NCI-H2107 (cell line): Measurements from ENCODE around the gene TPX2.

Experiments
- DNase-seq: peaks from one replicate; lab custom pipeline; 2025; lab: John Stamatoyannopoulos, UW

Gene TPX2

GRCh38 chr20:31706607-31707257 lies 32.4 kb upstream of the TPX2 start:
- no peak for DNase-seq

GRCh38 chr20:31707258-31707615 lies 31.9 kb upstream of the TPX2 start:
- no peak for DNase-seq

DNA sequence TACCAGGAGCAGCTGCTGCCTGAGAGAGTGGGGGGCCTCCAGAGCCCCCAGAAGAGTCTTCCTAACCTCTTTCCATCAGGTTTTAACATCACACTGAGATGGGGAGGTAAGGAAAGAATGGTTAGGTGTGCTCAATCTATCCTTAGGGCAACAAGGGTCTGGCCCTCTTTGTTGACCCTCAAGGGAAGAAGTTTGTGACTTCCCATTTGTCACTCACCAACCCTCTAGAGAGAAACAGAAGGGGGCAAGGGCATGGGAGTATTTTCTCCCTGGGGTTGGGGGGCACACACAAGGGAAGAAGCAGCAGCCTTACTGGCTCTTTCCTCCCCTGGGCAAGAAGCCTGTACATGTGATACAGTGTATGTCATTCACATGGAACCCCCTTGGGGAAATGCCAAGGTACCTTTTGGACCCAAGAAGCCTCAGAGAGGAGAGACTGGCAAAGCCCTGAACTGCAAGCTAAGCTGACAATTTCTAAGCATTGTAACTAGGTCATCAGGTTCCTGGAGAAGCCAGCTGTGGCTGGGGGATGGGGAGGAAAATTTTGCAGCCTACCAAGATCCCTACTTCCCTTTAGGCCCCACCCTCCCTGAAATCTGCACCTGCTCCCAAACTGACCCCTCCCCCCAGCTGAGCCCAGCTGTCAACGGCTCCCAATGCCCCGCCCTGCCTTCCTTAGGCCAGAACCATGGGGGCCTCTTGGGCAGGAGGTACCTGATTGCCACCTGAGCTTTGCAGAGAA lies 30.9 kb upstream of the TPX2 start:
- peak; percentile 78 for DNase-seq

GRCh38 chr20:31708736-31709534 lies 30.2 kb upstream of the TPX2 start:
- DNase-seq, result peak; percentile 57

DNA sequence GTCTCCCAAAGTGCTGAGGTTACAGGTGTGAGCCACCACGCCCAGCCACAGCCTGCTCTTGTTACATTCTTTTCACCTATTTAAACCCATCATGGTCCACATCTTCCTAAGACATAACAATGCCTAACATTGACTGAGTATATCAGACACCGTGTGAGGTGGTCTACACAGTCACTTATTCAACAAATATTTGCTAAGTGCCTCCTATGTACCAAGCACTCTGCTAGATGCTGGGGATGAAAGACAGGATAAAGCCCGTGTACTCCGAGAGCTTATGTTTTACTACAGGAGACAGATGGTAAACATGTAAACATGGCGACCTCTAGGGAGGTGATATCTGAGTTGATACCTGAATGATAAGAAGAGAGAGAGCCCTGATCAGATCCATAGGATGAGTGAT lies 29.2 kb upstream of the TPX2 start:
- DNase-seq, result no peak

DNA sequence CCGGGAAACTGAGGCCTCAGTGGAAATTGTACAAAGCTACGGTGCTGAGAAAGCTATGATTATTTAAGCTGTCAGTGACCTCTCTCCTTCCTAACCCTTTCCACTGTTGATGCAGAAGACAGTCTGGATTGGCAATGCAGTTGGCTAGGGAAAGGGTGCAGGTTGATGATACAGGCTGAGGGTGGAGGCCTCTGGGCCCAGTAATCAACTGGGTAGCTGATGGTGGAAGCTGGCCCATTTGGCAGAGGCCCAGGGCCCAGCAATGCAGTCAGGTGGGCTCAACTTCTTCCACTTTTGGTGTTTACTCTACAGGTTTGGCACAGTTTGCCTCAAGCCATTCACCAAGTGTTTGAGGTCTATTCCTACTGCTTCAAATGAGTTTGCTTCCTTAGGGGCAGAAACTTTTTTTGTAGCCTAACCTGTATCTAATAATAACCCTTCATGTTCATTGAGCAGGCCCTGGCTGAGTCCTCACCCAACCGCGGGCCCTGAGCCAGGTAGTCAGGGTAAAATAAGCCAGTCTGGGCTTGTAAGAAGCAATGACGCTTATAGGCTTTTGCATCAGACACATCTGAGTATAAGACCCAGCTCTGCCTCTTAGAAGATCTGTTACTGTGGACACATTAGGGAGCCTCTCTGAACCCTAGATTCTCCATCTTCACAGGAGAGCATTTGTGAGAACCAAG lies 28.5 kb upstream of the TPX2 start:
- DNase-seq, result no peak

DNA sequence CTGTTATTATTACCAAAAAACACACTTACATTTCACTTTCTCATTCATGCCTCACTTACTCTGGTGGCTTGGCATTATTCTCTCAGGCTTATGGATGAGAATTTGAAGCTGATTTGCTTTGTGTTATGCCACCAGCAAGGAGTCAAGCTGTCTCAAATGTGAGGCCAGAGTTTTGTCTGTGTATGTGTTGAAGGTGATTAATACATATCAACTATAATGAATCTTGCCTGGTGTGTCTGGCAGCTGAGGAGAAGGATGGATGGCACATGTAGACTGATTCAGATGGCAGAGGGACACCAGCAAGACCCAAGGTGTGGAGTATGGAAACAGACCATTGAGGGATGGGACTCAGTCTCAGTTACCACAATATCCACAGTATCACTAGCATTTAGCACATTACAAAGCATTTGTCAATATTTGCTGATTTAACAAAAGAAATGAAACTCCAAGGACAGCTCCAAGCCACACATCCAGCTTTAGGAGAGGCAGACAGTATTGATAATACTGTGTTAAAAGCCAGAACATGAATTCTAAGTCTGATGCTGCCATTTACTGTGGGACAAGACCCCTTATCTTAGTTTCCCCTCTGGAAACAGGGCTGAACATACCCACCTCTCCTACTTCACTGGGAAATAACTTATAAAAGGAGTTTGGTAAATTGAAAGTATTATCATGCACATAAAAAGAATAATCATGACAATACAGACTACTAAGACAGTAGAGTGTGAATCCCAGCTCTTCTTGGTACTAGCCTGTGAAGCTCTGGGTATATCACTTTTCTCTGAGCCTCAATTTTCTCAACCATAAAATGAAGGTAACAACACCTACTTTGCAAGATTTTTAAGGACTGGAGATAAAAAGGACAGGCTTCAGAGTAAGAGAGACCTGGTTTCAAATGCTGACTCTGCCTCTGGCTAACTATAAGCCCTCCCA lies 27.6 kb upstream of the TPX2 start:
- no peak for DNase-seq

GRCh38 chr20:31712112-31712553 lies 27.0 kb upstream of the TPX2 start:
- DNase-seq, result no peak

- no peak for DNase-seq
Observed at GRCh38 chr20:31712564-31713311, 26.4 kb upstream of the TPX2 start.

- DNase-seq, result no peak
Observed at GRCh38 chr20:31713312-31714273, 25.5 kb upstream of the TPX2 start.

DNA sequence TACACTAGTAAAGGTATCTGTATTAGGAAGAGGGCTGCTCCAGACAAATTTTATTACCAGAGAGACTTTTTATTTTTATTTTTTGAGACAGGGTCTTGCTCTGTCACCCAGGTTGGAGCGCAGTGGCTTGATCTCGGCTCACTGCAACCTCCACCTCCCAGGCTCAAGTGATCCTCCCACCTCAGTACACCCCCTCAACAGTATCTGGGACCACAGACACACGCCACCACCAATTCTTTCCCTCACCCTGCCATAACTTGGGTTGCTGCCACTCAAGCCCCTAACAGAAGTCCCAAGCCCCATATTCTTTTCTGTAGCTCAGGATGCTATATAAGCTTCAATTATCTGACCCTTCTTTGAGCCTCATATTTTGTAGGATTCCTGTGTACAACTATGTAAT lies 23.3 kb upstream of the TPX2 start:
- no peak for DNase-seq

GRCh38 chr20:31716351-31716750 lies 22.7 kb upstream of the TPX2 start:
- no peak for DNase-seq

- DNase-seq, result no peak
Observed at GRCh38 chr20:31716818-31717477, 22.1 kb upstream of the TPX2 start.

DNA sequence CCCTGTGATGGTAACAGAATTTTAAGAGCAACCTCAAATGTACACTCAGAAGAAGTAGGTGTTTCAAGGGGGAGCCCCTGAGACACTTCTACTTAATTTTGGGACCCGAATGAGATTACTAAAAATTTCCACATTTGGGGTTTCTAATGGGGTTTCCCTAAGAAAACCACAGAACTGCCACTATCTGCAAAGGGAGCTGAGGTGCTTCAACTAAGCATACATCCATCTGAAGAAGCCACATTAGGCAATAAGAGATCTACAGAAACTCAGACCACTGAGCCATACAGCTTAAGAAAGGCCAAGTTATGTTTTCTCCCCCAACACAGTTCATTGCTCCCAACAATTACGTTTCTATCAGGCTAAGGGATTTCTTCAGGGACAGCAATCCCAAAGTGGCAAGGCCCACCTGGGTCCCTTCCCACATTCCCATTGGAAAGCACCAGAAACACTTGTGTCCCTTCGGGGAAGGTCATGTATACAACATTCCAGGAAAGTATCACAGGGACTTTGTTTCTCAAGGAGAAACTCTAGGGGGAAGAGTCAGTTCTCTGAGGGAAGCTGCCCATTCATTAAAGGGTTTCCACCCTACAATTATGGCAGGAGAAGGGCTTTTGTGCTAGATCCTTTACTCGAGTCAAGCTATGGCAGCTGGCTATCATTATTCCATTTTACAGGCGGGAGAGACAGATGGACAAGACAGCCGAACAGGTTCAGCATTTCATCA lies 21.4 kb upstream of the TPX2 start:
- DNase-seq, result no peak

GRCh38 chr20:31718952-31719643 lies 20.0 kb upstream of the TPX2 start:
- DNase-seq, result no peak

DNA sequence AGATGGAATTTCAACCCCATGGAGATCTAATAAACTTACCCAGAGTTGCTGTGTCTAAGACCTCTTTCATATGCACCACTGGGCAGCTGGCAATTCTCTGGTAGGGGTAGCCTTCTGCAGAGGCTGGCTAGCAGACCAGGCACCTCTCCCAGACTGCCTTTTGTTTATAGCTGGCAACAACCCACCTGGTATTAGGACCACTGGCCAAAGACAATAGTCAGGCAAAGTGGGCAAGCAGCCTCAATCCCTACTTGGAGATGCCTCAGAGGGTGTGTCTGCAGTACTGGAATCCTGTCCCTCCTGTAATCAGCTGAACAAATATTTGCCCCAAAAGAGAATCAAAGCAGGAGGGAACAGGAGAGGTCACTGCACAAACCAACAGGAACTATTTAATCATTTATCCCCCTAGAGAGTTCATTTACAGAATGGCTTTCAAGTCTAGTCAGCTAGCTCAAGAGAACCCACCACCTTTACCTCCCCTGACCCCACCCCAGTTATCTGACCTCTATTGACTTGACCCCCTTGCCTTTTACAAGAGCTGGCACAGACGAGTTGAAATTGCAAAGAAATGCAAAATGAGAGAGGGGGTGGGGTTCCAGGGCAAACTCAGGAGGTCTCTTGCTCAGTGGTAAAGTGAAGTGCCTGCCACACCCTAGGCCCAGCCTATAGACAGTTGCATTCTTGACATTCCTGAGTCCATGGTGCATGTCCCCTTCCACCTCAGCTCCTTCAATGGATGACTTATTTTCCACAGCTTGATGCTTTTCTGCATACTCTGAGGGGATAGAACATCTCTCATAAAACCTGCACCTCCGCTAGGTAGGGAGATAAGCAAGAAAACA lies 19.2 kb upstream of the TPX2 start:
- no peak for DNase-seq
